Measurements from ENCODE around the gene PAX5.

DNA sequence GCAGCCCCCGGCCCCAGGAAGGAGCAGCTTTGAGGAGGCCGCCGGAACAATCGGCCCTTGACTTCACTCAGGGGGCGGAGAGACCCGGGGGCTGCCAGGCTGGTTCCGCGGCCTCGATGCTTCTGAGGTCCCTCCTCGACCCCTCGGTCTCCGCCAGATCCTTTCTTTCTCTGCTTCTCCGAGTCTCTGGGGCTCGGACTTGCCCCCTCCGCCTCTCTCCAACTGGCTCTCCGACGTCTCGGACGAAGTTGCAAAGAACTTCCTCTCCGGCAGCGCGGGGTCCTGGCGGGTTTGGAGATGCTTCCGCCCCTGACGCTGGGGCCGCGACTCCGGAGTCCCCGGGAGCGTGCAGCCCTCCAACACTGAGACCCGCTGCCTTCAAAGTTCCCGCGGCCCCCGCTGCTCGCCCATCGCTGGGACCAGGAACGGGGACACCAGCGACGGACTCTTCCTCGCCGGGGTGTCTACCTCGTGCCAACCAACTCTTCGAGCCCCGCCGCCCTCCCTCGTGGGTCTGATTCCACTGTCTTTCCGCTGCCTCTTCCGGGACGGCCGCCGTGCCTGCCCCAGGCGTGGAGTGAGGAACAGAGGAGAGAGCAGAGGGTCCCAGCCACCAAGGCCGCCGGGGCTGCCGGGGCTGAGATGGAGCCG lies 7.0 kb downstream of the PAX5 start:
- TF ChIP-seq, protein P1, sequence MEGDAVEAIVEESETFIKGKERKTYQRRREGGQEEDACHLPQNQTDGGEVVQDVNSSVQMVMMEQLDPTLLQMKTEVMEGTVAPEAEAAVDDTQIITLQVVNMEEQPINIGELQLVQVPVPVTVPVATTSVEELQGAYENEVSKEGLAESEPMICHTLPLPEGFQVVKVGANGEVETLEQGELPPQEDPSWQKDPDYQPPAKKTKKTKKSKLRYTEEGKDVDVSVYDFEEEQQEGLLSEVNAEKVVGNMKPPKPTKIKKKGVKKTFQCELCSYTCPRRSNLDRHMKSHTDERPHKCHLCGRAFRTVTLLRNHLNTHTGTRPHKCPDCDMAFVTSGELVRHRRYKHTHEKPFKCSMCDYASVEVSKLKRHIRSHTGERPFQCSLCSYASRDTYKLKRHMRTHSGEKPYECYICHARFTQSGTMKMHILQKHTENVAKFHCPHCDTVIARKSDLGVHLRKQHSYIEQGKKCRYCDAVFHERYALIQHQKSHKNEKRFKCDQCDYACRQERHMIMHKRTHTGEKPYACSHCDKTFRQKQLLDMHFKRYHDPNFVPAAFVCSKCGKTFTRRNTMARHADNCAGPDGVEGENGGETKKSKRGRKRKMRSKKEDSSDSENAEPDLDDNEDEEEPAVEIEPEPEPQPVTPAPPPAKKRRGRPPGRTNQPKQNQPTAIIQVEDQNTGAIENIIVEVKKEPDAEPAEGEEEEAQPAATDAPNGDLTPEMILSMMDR (IDR thresholded peaks at IDR 0.05) = no peak
- TF ChIP-seq POLR2A (IDR thresholded peaks at IDR 0.05) = no peak
